Measurements from ENCODE around the gene PRDM16. TPM values are rescaled to one million over a fixed set of nuclear protein-coding genes. Genes with fewer than 3 reads are reported as not detected.

Gene PRDM16
- total RNA-seq, 1 donor from 2014 or later, result 0.79 TPM

DNA sequence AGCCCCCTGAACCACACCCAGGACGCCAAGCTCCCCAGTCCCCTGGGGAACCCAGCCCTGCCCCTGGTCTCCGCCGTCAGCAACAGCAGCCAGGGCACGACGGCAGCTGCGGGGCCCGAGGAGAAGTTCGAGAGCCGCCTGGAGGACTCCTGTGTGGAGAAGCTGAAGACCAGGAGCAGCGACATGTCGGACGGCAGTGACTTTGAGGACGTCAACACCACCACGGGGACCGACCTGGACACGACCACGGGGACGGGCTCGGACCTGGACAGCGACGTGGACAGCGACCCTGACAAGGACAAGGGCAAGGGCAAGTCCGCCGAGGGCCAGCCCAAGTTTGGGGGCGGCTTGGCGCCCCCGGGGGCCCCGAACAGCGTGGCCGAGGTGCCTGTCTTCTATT is 342.8 kb downstream of the PRDM16 start:
- TF ChIP-seq, protein P1, sequence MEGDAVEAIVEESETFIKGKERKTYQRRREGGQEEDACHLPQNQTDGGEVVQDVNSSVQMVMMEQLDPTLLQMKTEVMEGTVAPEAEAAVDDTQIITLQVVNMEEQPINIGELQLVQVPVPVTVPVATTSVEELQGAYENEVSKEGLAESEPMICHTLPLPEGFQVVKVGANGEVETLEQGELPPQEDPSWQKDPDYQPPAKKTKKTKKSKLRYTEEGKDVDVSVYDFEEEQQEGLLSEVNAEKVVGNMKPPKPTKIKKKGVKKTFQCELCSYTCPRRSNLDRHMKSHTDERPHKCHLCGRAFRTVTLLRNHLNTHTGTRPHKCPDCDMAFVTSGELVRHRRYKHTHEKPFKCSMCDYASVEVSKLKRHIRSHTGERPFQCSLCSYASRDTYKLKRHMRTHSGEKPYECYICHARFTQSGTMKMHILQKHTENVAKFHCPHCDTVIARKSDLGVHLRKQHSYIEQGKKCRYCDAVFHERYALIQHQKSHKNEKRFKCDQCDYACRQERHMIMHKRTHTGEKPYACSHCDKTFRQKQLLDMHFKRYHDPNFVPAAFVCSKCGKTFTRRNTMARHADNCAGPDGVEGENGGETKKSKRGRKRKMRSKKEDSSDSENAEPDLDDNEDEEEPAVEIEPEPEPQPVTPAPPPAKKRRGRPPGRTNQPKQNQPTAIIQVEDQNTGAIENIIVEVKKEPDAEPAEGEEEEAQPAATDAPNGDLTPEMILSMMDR (IDR thresholded peaks at IDR 0.05; ENCODE audit: insufficient read depth, low read length, severe bottlenecking), result no peak
- no peak for DNase-seq (ENCODE audit: low read depth)
- Histone ChIP-seq H3K27me3 (ENCODE audit: control insufficient read depth, insufficient read depth, low read length) (no peaks in the 10 kb centered on the region), H3K4me3 (ENCODE audit: low read depth, low read length) (no peak overlapping the region), H3K36me3 (ENCODE audit: control insufficient read depth, insufficient read depth, low read length) (no peaks in the 10 kb centered on the region)
- FAIRE-seq, result no peak

DNA sequence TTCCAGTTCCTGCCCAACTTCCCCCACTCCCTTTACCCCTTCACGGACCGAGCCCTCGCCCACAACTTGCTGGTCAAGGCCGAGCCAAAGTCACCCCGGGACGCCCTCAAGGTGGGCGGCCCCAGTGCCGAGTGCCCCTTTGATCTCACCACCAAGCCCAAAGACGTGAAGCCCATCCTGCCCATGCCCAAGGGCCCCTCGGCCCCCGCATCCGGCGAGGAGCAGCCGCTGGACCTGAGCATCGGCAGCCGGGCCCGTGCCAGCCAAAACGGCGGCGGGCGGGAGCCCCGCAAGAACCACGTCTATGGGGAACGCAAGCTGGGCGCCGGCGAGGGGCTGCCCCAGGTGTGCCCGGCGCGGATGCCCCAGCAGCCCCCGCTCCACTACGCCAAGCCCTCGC is 343.4 kb downstream of the PRDM16 start:
- DNase-seq (ENCODE audit: low read depth) (no peak), FAIRE-seq (no peak)
- TF ChIP-seq, protein P1 (IDR thresholded peaks at IDR 0.05; ENCODE audit: insufficient read depth, low read length, severe bottlenecking), result no peak
- no peak overlapping the region for H3K4me3 ChIP-seq (ENCODE audit: low read depth, low read length)
- no peaks in the 10 kb centered on the region for H3K27me3 ChIP-seq (ENCODE audit: control insufficient read depth, insufficient read depth, low read length)
- H3K36me3 ChIP-seq (ENCODE audit: control insufficient read depth, insufficient read depth, low read length), result no peaks in the 10 kb centered on the region

DNA sequence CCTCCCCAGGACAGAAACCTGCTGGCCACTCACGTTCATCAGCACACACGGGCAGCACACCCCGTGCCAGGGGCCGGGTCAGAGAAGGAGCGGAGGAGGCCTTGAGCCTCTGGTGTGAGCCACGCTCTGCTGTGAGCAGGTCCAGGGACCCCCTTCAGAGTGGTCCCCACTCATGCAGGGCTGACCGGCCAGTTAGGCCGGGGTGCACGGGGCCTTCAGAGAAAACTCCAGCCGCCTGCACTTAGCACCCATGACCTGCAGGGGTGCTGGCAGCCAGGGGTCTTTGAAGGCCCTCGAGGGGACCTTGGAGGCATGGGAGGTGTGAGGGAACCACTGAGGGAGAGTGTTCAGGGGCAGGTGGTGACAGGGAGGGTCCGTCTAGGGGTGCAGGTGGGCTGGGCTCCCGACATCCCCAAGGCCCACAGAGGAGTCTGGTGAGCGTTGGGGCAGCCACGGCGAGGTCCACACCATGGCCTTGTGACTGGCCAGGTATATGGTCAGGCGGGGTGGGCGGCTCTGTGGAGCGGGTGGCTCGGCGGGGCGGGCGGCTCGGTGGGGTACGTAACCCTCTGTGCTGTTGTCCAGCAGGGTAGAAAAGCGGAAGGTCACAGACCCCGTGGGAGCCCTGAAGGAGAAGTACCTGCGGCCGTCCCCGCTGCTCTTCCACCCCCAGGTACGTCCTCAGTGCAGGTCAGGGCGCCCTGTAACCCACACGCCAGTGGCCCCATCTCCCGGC is 345.1 kb downstream of the PRDM16 start:
- DNase-seq (ENCODE audit: low read depth) (no peak), FAIRE-seq (no peak)
- Histone ChIP-seq H3K36me3 (ENCODE audit: control insufficient read depth, insufficient read depth, low read length) (no peaks in the 10 kb centered on the region), H3K4me3 (ENCODE audit: low read depth, low read length) (no peak overlapping the region), H3K27me3 (ENCODE audit: control insufficient read depth, insufficient read depth, low read length) (no peaks in the 10 kb centered on the region)
- TF ChIP-seq, protein P1 (IDR thresholded peaks at IDR 0.05; ENCODE audit: insufficient read depth, low read length, severe bottlenecking), result no peak

DNA sequence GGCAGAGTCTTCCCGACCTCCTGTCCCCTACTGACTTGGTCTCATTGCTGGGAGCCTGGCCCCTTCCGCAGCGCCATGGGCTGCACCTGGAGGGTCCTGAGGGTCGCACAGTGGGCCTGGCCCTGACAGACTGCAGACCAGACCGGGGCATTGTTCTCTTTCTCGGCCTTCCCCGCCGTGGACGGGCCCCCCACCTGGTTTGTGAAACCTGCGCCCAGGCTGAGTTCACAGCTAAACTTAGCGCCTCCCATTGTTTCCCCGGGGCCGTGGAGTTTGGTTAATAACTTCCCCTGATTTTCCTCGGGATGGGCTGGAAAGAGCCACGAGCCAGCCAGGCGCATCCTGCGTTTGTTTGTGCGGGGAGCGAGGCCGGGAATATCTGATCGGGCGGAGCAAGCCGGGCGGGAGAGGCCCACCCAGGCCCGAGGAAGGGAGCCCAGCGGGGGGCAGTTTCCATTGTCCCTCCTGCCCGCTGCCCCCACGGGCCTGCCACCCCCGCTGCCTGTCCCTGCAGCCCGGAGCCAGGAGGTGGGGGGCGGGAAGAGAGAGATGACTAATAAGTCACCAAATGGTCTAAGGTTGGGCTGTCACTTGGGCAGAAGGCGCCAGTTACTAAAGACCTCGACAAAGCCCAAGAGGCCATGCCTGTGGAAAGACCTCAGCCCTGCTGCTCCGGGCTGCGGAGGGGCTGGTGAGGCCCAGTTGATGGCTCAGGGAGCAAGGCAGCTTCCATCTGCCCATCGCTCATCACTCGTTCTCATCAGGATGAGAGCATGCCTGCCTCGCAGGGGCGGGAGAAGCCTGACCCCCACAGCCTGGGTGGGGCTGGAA is 346.5 kb downstream of the PRDM16 start:
- no peak for DNase-seq (ENCODE audit: low read depth)
- Histone ChIP-seq H3K4me3 (ENCODE audit: low read depth, low read length) (no peak overlapping the region), H3K36me3 (ENCODE audit: control insufficient read depth, insufficient read depth, low read length) (no peaks in the 10 kb centered on the region), H3K27me3 (ENCODE audit: control insufficient read depth, insufficient read depth, low read length) (no peaks in the 10 kb centered on the region)
- TF ChIP-seq, protein P1 (IDR thresholded peaks at IDR 0.05; ENCODE audit: insufficient read depth, low read length, severe bottlenecking), result no peak
- no peak for FAIRE-seq

DNA sequence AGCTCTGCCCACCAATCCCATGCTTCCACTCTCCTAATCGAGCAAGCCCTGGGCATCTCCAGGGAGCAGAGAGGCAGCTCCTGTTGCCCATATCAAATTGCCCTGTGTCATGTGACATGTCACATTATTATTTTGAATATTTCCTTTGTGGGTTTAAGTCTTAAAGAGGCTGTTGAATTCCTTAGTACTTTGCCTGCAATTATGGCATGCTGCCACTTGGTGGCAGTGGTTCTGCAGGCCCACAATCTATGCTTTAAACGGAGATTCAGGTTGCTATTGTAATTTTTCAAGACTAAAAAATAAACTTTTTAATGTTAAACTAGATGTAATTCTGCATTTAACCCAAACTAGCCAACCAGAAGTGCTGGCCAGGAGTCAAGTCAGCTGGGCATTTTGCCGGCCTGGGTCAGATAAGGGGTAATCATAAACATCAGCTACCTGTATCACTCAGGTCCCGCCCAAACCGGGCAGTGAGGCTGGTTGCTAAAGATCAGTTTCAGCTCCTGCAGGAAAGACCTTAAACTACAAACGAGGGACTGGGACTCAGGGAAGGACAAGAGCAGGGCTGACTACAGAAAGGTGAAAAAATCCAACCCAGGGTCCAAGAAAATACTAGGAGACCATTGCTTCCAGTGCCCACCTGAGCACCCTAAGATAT is 348.2 kb downstream of the PRDM16 start:
- FAIRE-seq (no peak), DNase-seq (ENCODE audit: low read depth) (no peak)
- H3K4me3 ChIP-seq (ENCODE audit: low read depth, low read length), result no peak overlapping the region
- H3K36me3 ChIP-seq (ENCODE audit: control insufficient read depth, insufficient read depth, low read length), result no peaks in the 10 kb centered on the region
- no peaks in the 10 kb centered on the region for H3K27me3 ChIP-seq (ENCODE audit: control insufficient read depth, insufficient read depth, low read length)
- TF ChIP-seq, protein P1 (IDR thresholded peaks at IDR 0.05; ENCODE audit: insufficient read depth, low read length, severe bottlenecking), result peak; percentile 9

Data from bronchial epithelial cell (primary cell).